Forelimb muscle (tissue), 1 donor: ENCODE measurements around the gene MRPS22. TPM values are rescaled to one million over a fixed set of nuclear protein-coding genes. Genes with fewer than 3 reads are reported as not detected.

ENCODE experiments used
- DNase-seq: peaks from one replicate; pipeline ENCODE4 v3.0.0-alpha.2; 2013; ENCODE audit warnings: low read depth
- polyA plus RNA-seq: library from polyadenylated mRNA; unstranded; fragments of 120-200 nt; gene quantifications from one replicate; pipeline ENCODE4 v1.2.1, GENCODE V29; 2013; ENCODE audit not compliant: insufficient read length

Gene MRPS22
- polyA plus RNA-seq = 49.8 TPM

DNA sequence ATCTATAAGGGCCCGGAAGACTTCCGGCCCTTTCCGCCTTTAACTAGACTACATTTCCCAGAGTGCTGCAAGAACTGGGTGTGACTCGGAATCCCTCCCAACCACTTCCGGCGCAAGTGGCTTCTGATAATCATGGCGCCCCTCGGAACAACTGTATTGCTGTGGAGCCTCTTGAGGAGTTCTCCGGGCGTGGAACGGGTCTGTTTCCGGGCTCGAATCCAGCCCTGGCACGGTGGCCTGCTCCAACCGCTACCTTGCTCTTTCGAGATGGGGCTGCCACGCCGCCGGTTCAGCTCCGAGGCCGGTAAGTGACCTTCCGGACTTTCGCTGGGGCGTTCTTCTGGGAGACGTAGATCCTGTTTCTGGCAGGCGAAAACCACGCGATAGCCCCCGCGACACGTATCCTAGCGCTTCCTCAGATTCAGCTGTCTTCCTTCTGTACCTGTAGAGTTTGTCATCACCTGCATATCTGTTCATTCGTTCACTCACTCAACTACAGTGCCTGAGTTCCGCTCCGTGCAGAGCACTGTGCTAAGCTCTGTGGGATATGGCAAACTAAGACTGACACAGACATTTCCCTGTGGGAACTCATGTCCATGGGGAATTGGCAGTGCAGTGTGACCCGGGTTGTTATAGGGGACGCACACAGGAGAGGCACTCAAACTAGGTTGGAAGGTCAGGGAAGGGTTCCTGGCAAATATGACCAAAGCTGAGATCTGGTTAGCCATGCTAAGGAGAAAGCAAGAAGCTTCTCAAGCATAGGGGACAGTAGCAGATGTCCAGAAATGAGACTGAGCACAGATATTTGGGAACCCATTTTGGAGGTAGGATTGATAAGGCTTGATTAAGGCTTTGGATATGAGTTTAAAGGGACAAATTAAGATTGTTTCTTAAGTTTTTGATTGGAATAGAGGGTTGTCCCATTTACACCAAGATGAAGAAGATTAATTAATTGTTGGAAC is at the start of gene MRPS22:
Gene MRPS22, plus strand, starts transcription at position 126 of the 962 bp plus-strand sequence. Its CDS starts 7 bp downstream, at position 133.
- DNase-seq = peak; percentile 80

DNA sequence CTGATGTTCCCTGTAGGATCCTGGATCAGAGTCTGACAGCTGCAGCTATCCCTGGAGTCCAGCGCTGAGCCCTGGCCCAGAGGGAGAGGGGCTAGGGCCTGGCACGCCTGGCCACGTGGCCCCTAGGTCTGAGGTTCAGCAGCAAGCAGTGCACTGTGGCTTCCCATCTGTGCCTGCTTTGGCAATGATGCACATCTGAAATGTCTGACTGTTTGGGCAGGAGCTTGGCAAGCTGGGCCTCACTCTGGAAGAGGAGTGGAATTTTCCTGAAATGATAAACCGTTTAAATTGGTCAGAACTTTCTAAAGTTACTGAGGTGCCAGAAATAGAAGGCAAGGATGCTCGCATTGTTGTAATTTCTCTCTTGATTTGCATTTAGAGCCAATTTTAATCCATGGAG is 48.8 kb upstream of the MRPS22 start:
- no peak for DNase-seq

DNA sequence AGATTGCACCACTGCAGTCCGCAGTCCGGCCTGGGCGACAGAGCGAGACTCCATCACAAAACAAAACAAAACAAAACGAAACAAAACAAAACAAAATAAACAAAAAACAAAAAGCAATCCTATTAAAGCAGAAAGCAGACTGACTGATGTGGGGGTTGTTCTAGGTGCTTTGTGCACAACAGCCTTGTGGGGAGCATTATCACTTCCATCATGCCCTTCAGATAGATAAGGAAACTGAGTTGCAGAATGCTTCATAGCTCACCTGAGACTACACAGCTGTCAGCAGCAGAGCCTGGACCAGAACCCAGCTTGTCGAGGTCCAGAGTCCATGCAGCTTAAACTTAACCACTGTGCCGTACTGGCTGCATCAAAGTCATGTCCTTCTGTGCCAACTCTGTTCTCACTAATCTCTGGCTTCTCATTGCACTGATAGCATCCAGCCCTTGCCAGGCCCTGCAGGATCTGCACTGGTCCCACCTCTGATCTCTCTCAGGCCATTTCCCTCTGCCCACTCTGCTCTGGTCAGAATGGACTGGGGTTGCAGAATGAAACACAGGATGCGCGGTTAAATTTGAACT is 47.6 kb upstream of the MRPS22 start:
- DNase-seq = no peak

DNA sequence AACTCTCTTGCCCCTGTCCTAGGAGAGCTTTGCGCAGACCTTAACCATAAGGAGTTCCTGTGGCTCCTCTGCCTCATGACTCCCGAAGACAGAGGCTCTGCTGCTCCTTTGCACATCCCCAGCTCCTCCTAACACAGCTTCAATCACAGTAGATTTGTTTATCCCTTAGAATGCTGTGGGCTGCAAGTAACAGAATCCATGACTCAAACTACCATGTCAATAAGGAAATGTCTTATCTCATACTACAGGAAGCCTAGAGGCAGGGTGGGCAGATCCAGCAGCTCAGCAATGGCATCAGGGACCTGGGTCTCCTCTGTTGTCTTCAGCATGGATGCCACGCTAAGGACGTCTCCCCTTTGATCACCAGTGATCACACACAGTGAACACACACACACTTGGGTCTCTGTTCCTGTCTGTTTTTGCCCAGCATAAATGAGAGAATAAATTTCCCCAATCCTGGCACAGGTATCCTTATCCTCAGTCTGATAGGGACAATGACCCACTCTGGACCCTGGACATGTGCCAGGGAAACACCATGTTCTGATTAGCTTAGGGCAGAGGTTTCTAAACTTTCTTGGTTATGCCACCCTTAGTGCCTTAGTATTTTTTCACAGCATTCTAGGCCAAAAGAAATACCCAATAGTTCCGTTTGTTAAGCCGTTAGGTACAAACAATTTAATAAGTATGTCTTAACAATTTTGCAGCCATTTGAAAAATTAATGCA is 46.1 kb upstream of the MRPS22 start:
- no peak for DNase-seq

DNA sequence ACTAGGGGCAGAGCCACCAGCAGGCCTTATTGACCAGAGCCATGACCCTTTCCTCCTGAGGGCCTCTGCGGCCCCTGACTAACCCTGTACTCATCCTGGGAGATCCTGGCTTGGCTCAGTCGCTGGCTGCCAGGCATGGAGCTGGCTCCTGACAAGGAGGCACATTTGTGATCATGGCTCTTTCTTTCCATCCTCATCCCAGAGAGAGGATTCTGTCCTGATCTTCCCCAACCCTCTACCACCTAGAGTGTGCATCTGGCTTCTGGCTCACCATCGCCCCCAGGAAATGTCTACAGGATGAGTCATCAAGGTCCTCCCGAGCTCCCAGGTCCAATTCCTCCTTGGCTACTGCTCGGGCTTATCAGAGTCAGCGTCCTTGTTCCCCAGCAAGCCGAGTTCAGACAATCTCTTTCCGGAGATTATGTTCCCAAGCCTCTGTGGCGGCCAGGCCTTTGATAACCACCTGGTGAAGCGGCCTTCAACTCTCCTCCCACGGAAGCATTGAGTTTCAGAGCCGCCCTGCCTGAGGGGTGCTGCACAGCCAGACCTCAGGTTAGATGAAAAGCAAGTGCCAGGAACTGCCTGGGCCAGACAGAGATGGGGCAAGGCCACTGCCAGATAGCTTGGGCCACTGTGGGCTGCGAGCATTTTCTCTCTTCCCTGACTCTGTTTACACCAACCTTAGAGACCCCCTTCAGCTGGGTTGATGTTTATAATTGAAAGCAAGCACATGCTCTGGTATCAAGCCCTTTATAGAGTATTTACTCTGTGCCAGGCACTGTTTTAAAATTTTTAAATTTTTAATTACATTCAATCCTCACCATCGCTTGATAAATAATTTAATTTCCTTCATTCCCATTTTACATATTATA is 44.3 kb upstream of the MRPS22 start:
- DNase-seq = no peak

DNA sequence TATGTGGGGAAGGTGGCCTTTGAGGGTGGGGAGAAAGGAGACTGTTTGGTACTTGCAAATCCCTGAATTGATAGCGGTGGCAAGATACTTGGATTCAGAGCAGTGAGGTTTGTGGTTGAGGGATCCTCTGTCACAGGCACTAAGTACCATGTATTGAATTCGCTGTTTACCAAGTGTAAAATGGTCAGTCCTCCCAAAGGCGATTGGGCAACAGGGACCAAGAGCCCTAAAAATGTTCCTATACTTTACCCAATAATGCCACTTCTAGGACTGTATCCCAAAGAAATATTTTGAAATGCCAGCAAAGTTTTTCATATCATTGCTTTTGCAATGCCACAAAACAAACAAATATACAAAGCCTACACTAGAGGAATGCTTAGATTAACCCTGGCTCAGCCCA is 43.4 kb upstream of the MRPS22 start:
- no peak for DNase-seq

DNA sequence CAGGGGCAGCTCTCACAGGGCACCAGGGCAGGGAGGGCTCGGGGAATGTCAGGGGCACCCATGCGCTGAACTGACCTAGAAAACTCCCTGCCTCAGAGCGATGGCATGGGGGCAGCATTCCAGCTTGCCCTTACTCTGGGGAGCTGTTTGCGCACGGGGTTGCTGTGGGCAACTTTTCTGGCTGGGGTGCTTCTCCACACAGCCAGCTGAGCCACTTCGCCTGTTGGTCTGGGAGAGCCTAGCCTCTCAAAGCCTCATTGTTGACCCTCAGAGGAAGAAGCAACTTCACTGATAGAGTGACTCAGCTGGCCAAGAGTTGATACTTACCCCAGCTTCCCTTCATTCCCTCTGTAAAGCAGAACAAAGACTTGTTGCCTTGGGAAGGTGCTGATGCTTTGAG is 42.6 kb upstream of the MRPS22 start:
- DNase-seq = no peak

DNA sequence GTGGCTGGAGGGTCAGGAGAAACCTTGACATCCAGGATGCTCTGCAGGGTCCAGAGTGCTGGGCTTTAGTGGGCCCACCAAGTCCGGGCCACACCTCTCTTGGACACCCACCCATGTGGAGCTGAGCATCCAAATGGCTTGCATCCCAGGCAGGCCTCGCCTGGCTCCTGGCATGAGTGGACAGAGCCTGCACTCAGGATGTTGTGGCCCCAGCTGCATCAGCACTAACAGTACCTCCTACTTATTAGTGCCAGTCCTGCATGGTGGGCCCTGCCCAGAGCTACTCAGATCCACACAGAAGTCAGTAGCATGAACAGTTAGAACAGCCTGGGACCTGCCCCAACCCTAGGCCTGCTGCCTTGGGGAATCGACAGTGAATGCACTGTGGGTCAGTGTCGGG is 42.2 kb upstream of the MRPS22 start:
- no peak for DNase-seq

DNA sequence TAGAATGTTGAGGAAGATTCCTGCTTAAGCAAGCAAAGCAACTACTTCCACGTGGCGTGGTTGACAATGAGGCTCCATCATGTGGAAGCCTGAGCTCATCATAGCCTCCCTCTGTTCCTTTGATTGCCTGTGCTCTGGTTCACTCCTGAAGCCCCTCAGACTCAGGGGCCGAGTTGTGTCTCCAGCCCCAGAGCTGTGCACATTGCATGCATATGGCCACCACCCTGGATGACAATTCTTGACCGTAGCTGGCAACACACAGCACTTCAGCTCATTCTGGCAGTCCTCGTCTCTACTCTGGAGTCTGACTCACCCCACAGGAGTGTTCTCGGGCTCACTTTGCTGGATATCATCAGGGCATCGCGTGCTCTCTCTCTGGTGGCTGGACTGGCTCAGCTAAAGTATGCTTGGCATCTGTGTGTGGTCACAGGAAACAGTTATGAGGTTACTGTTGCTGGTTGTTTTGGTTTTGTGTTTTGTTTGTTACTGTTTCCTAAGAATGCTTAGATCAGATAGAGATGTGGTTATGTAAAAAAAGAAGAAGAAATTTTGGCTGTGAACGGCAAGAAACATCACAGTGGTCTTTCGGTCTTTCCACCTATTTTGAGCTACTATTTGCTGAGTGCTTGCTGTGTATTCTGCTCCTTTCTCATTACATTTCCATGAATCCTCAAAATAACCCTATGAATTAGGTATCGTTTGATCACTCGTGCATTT is 41.6 kb upstream of the MRPS22 start:
- DNase-seq = no peak

DNA sequence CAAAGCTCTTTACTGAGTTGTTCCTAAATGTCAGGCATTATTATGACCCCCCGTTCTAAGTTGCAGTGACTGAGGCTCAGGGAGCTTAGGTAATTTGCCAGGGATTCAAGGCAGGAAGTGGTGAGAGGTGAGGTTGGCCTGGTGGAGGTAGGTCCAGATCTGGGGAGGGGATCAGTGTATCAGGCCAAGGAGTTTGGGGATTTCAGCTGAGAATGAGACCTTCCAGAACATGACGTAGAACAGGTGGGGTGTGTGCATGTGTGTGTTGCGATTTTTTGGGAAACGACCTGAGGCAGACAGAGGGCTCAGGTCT is 41.1 kb upstream of the MRPS22 start:
- no peak for DNase-seq

DNA sequence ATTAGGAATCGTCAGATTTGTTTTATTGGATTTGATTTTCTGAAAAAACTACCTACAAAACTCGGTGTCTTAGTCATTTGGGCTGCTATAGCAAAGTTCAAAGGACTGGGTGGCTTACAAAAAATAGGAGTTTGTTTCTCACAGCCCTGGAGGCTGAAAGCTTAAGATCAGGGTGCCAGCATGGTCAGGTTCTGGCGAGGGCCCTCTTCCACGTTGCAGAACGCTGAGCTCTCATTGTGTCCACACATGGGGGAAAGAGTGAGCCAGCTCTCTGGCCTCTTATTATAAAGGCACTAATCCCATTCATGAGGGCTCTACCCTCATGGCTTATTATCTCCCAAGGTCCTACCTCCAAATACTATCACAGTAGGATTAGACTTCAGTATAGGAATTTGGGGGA is 40.6 kb upstream of the MRPS22 start:
- DNase-seq = no peak

DNA sequence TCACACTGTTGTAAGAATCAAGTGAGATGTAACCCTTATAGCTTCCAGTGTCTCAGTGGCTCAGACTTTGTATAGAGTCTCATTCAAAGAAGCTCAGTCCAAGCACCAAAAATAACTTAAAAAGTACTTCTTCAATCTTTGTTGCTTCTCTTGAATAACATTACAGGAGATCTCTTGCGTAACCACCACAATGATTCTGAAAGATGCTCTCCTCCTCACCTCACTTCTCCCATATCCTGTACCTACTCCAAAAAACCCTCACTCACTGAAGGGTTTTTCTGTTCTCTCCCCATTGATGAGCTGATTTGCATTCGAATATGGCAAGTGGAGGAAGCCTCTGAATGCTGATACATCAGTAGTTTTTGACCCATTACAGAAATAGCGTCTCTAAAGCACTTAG is 39.4 kb upstream of the MRPS22 start:
- DNase-seq = no peak

DNA sequence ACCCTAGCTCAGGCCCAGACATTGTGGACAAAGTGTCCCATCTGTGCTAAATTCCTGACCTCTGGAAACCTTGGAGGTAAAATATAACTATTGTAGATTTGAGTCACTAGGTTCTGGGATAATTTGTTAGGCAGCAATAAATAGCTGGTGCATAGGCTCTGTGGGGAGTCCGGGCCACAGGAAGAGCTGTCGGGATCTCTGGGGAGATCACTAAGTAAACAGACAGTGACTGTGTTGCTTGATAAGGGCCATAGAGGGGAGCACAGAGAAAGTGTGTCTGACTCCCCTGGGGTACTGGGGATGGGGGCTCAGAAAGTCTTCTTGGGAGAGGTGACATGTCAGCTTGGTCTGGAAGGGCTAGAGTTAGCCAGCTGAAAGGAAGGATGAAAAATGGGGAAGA is 37.7 kb upstream of the MRPS22 start:
- no peak for DNase-seq

DNA sequence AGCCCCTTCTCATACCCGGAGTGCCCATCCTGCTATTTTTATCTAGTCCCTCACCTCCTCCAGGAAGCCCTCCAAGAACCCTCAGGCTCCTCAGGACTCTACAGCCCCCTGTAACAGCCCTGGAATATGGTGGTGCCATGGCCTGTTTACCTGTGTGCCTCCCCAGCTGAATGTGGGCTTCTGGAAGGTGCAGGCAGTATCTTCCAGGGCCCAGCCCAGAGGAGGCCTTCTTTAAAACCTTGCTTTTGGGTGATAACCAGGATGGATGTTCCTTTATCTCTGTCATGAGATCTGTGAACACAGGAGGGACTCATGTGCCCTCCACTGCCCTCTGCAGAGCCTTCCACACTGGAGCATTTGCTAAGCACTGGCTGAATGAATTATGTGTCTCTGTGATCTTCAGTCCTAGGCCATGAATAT is 36.7 kb upstream of the MRPS22 start:
- no peak for DNase-seq

DNA sequence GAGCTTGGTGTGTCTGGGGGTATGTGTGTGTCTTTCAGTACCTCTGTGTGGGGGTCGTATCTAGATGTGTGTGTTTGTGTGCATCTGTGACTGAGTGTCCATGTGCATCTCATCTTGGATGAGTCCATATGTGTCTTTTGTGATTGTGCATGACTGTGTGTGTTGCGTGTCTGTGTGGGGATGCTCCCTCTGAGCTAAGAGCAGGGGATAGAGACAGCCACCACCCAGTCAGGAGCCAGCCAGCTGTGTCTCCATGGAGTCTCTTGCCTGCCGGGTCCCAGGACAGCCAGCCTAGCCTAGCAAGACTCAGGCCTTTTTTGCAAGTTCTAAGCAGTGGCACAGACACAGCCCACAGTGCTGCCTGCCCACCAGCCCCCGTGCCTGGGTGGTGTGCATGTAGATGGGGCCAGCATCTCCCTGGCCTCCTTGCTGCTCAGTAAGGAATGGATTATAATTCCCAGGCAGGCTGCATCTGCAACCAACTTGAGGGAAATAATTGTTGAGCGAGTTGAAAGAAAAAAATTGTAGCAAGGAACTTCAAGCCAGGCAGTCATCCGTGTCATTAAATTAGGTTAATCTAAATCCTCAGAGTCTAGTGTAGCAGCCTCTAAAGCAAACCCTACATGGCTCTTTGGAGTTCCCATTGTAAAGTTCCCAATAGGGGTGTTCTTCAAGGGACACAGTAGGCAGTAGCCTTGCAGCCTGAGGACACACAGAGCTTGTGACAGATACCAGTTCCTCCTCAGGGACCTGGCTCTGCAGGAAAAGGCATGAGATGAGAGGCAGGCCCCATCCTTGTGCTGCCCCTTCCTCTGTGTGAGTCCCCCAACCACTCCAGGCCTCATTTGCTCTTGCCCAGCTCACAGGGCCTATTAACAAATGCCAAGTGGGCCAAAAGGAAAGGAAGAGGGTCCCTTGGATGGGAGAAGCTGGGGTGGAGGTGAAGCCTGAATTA is 35.9 kb upstream of the MRPS22 start:
- DNase-seq = no peak

DNA sequence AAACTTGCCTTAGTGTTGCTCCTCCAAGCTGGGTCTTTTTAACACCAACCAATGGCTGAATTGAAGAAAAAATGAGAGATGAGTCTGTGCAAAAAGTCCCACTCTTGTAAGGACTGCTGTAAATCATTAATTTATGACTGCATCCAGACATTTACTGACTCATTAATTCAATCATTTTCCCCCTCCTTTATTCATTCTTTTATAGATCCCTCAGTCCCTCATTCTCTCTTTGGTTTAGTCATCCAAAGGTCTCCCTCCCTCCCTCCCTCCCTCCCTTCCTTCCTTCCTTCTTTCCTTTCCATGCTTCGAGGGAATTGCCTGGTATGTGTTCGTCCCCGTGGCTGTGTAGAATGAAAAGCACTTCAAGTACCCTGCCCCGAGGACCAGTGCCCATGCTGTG is 35.3 kb upstream of the MRPS22 start:
- no peak for DNase-seq

DNA sequence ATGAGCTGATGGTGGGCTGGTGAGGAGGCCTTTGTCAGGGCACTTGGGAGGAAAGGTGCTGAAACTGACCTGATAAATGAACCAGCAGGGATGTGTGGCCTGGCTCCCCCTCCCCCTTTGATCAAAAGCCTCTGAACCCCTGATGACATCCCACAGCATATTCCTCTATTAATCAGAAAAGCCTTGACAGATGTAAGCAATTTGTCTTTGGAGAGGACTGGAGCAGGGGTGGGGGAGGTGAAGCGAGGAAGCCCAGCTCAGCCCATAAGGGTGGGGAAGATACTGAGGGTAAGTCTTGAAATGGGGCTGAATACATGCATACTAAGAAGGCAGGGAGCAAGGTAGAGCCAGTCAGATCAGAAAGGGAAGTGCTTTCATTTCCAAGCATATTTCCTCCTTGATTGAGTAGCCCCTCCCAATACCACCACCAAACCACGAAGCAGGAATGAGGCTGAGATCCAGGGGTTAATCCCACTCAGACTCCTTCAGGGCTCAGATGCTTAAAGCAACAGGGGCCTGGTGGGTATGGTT is 34.7 kb upstream of the MRPS22 start:
- no peak for DNase-seq

DNA sequence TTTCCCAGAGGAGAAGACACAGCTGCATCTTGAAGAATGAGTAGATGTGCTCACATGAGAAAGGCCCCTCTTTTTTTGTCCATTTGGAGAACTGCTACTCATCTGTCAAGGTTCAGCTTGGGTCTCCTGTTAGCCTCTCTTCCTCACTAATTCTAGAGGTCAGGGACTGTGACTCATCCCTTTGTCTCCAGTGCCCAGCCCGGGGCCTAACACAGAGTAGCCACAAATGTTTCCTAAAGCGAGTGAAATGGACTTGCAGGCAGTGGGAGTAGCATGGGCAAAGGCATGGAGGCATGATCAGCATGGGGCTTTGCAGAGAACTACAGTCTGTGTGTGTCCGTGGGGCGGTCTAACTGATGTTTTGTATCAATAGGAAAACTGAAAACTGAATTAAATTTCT is 33.9 kb upstream of the MRPS22 start:
- no peak for DNase-seq

DNA sequence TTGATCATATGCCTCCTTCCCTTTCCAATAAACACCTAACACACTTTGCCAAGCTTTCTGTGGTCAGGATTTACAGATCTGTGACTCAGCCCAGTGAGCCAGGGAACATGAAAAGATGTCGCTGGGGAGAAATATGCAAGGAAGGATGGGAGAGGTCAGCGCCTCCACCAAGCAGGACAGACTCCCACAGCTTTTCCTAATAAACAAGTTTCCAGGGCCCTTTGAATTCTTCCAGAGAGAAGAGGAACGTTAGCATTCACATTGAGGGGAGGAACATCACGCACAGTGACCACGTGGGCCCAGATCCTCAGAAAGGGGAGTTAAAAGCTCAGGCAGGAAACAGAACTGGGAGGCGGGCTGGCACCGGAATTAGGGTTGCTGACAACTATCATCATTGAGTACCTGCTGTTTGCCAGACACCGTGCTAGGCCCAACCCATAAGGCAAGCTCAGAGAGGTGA is 33.3 kb upstream of the MRPS22 start:
- no peak for DNase-seq

DNA sequence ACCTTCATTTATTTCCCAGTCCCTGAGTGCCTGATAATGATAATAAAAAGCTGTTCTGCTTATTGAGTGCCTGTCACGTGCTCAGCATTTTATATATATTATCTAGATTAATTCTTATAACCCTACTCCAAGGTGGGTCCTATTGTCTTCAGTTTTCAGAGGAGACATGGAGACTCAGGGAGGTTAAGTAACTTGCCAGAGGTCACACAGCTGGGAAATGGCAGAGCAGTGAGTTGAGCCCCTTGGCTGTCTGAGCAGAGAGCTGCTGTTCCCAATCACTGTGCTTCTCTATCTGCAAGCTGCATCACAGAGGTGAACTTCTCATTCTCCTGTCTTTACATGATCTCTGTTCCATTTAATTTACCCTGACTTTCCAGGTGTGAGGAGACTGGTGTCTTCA is 32.3 kb upstream of the MRPS22 start:
- no peak for DNase-seq
